OCI-LY3 (cell line): ENCODE results near the gene GLYATL3.

Source experiments
- CTCF ChIP-seq: fragments of 200-600, 300-600 bp; sonication (generic); IDR thresholded peaks from 2 replicates; pipeline ENCODE4 v1.5.1; 2014; ENCODE audit warnings: antibody characterized with exemption, low read length, low read depth
- EZH2phosphoT487 ChIP-seq: fragments of 200-600 bp; shearing (Covaris generic); IDR thresholded peaks from 2 replicates; pipeline ENCODE4 v1.6.1; 2018; ENCODE audit warnings: antibody characterized with exemption, mixed run types, low read depth

GRCh38 chr6:49506569-49507111 lies 6.9 kb downstream of the GLYATL3 start:
- TF ChIP-seq CTCF (no peak), EZH2phosphoT487 (no peak)
